GM19328 (cell line): ENCODE results near the gene HSD3B2.
"Not testable (repeated sequence)": the region's sequence is repeated elsewhere in the genome, so short reads cannot be mapped to it uniquely, and the experiment has no call there.

Experiments used
- ATAC-seq: cut with Tn5 transposase; IDR thresholded peaks from one replicate; pipeline ENCODE4 v1.9.1; 2021; ENCODE audit warnings: mild to moderate bottlenecking, moderate library complexity; ENCODE audit not compliant: unreplicated experiment

HSD3B2 gene

DNA sequence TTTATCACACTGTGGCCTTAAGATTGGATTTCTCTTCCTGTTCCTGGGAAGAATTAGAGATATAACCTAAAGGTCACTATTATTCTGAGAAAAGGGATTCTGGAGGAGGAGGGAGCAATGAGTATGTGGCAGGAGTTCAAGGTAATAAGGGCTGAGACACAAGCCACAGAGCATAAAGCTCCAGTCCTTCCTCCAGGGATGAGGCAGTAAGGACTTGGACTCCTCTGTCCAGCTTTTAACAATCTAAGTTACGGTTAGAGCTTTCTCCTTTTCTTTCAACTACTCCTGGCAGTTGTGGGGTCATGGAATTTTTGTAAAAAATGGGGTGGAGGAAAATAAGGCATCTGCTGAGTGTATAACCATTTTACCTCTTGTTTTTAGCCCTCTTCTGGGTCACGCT is at the start of gene HSD3B2:
HSD3B2 (plus strand) TSS at position 201 of the 400 bp plus-strand sequence. CDS start 270 bp downstream, outside the sequence.
- no peak for ATAC-seq

DNA sequence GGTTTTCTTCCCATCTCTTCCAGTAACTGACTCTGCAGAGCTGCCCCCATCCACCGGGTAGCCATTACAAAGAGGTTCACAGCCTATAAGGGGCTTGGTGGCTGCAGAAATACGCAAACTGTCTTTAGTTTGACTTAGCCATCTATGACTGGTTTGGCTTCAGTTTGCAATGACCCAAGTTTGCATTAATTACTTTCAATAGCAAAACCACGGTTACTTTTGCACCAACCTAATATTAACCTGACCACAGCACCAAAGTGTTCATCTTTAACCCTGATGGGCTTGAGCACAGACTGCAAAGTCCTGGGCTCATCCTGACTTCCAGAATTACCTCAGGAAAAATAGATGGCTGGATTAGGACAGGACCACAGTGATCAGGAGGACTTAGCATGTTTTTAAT is 48.5 kb upstream of the HSD3B2 start:
- ATAC-seq: no peak

DNA sequence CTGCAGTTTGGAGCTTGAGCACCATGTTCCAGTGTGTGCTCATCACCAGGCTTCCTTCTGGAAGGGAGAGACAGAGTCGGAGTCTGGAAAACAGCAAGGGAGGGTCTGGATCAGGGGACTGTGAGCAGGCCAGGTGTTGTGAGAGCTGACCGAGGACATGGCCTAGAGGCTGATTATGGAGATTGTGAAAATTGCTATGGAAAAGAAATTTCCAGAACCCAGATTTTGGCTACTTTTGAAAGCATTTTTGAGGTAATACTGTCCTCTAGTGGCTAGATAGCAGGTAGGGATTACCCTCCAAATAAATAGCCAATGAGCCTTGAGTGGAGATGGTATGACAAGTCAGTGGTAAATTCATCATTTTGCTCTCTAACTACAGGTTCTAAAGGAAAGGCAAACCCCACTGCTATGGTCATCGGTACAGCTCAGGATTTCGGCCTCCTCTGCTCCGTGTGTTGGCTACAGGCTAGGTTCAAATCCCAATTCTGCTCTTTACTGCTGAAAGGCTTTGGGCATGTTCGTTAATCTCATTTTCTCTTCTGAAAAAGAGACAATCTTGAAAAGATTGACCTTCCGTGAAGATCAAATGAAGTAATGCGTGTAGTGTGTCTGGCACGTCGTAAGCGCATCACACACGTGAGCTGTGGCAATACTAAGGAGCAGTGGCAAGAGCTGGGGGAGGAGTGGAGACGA is 47.4 kb upstream of the HSD3B2 start:
- no peak for ATAC-seq

DNA sequence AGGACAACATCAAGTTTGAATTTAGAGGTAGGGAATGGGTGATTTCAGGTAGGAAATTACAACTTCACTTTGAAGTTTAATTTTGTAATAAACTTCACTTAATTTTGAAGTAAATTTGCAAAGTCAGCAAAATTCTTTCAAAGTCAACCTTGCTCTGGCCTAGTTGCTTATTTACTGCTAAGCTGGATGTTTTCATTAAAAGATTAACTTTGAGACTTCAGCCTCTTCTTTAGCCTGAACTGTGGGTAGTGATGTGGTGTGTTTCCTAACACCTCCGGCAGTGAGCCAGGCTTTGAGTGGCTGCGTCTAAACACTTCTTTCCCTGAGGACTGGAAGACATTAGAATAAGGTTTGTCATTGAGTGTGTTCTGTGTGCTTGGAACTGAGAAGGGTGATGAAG is 46.4 kb upstream of the HSD3B2 start, which contains the start of gene HAO2:
HAO2 (plus strand) TSS at position 232 of the 400 bp plus-strand sequence. CDS start 12,301 bp downstream, outside the sequence.
- ATAC-seq: no peak

DNA sequence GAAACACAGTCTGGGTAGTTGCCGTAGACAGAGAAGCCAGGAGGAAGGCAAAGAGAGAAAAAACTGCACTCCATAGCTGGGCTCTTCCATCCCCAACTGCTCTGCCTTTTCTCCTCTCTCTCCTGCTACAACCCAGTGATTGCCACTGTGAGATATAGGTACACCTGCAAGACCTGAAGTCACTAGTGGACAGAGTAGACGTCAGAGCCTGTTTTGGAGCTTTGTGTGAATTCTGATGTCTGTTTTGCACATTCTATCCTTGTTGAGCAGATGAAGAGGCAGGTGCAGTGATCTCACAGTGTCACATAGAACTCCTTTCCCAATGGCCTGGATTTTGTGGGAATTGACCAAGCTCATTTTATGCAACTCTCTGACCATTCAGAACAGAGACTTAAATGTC is 44.2 kb upstream of the HSD3B2 start:
- no peak for ATAC-seq

DNA sequence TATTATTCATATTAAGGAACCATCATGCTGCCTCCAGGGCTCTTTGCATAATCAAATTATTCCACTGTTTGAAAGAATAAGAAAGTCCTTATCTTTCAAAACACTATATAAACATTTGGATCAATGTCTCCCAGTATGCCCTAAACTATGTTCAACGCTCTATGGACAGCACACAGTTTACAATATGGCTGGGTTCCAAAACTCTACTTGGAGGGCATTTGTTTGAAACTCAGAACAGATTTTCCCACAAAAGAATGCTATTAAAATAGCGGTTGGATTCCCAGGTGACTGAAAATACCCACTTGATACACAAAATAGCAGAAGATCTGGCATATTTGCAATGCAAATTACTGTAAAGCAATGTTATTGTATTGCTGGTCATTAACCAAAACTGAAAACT is 43.1 kb upstream of the HSD3B2 start:
- ATAC-seq: no peak

DNA sequence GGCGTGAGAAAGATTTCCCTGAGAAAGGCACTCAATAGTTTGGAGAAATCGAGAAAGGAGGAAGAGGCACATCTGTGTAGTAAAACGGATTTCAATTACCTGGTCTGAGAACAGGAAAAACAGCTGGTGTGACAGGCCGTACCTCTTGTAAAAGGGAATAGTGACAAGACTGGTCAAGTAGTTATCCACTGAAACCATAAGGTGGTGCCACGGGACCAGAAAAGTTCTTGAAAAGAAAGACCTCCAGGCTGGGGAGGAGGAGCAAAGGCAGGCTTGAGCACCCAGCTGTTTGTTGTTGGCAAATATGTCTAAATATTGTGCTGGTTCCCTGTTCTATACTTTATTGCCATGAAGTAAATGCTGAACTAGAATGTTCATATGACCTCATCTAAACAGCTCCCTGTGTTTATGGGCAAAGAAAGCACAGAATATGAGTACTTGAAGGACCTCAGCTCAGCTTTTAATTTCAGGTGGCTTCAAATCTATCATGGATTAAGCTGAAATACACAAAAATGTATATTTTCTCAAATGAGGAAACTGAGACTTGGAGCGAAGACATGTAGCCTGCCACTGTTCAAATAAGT is 42.4 kb upstream of the HSD3B2 start:
- ATAC-seq: no peak

DNA sequence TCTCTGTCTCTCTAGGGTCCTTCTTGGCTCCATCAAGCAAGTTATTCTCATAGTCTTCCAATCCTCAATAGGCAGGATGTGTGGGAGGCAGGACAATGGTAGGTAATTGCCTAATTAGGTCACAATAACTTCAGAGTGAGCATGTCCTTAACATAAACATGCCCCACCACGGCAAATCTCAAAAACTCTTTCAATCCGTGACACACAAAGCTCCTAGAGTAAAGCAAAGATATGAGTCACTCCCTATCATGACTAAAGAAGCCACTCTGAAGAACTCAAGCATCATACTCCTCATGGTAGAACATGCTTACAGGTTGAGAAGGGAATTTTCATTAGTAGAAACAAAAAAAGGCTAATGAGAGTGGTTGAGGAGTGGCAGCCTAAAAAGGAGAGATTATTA is 41.5 kb upstream of the HSD3B2 start:
- no peak for ATAC-seq

DNA sequence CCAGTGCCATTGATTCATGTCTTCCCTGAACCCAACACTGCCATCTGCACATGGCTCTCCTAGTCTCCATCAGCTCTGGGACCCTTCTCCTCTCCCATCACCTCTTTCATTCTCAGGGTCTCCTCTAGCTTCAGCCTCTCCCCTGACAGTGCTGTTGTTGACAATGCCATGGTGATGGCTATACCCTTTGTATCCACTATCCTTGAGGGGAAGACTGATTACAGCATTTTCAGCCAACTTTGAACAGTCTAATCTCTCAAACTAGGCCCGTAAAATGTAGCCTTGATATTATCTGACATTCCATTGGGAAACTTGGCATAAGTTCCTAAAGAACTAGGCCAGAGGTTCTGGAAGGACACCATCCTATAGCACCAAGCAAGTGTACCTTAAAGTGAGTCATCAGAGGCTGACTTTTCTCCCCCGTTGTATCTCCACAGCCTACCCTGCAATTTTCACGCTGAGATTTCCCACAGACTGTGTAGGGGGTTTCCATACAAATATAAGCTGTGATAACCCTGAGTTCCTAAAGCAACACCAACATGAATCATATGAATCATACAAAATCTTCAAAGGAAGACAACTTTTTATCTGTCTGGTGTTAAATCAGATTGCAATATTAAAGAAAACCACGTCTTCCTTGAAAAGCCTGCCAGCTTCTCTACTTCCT is 40.6 kb upstream of the HSD3B2 start:
- ATAC-seq: no peak

DNA sequence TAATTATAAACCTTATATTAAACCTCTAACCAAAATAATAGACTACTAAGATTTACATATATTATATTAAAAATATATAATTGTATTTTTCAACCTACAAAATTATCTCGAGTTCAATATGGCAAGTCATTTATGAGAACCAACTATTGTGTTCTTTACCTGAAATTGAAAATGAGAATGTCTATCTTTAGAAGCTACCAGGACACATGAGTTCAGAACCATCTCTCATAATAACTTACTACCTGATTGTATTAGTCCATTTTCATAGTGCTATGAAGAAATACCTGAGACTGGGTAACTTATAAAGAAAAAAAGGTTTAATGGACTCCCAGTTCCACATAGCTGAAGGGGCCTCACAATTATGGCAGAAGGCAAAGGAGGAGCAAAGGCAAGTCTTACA is 39.6 kb upstream of the HSD3B2 start:
- ATAC-seq: no peak

DNA sequence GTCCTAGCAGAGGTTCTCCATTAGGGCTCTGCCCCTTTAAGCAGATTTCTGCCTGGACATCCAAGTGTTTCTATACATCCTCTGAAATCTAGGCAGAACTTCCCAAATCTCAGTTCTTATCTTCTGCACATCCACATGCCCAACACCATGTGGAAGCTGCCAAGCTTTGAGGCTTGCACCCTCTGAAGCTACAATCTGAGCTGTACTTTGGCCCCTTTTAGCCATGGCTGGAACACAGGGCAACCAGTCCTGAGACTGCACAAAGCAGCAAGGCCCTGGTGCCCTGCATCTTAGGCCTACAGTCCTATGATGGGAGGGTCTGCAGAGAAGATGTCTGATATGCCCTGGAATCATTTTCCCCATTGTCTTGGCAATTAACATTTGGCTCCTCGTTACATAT is 38.4 kb upstream of the HSD3B2 start:
- ATAC-seq: no peak

DNA sequence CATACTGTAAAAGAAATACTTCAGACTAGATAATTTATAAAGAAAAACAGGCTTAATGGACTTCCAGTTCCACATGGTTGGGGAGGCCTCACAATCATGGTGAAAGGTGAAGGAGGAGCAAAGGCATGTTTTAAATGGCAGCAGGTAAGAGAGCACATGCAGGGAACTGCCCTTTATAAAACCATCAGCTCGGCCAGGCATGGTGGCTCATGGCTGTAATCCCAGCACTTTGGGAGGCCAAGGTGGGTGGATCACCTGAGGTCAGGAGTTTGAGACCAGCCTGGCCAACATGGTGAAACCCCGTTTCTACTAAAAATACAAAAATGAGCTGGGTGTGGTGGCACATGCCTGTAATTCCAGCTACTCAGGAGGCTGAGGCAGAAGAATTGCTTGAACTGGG is 37.4 kb upstream of the HSD3B2 start:
- not testable (repeated sequence) for ATAC-seq

DNA sequence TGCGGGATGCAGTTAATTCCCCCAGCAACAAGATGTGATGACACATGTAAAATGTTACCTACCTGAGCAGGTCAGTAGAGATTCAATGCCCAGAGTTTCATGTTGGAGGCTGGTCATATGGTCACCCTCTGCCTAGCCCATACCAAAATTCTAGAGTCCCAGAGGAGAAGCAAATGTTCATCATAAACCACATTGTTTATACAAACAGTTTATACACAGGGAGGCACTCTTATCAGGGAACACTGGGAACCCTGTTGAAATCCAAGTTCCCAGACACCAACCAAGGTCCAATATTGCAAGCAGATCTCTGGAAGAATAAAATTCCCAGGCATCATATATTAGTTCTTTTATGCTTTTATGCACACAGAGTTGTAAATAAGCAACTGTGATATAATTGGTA is 35.8 kb upstream of the HSD3B2 start:
- ATAC-seq: no peak

DNA sequence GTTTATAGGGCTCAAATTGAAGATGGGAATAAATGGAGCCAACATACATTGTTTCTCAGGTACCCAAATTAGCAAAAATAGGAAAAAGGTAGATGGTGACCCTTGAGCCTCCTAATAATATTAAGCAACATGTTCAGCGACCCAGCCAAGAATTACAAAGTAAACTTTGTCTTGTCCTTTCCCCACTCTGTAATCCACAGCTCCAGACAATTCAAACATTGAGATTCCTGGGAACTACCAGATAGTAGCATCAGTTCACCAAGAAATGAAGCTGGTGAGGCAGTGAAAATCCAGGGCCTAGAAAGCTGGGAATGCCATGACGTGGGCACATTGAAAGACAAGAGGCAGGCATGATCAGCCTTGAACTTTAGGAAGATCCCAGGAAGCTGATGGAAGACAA is 34.6 kb upstream of the HSD3B2 start:
- no peak for ATAC-seq

DNA sequence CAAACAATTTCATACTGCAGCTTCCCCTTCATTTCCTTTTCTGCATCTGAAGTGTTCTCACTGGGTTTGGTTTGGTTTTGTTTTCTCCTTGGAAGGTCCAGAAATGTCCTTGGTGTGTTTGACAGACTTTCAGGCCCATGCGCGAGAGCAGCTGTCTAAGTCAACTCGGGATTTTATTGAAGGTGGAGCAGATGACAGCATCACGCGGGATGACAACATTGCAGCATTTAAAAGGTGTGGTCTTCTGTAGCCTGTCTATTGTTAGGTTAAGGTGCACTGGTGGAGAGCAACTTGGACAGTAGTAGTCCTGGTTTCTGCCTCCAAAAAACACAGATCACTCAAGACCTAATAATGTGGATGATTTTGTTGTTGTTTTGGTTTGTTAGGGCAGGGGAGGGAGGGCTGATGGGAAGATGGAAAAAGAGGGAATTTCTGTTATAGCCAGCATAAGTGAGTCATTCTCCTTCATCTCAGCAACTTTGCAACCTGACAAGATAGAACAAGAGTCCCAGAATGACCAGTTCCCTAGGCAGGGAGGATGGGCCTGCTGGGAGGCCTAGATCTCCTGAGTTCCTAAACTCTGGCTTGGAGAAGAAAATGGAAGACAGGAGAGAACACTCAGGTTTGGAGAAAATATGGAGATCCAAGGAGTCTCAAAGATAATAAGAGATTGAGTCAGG is 33.8 kb upstream of the HSD3B2 start:
- no peak for ATAC-seq

DNA sequence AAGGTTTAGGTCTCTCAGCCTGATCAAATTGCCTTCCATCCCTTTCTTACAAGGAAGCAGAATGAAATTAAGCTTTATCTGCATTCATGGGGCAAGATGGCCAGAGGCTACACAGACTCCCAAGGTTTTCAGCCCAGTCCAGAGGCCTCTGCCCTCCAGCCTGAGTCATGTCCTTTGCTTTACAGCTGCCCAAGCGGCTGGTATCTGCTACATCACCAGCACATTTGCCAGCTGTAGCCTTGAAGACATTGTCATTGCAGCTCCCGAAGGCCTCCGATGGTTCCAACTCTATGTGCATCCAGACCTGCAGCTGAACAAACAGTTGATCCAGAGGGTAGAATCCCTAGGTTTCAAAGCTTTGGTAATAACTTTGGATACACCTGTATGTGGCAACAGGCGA is 30.4 kb upstream of the HSD3B2 start:
- ATAC-seq: no peak

DNA sequence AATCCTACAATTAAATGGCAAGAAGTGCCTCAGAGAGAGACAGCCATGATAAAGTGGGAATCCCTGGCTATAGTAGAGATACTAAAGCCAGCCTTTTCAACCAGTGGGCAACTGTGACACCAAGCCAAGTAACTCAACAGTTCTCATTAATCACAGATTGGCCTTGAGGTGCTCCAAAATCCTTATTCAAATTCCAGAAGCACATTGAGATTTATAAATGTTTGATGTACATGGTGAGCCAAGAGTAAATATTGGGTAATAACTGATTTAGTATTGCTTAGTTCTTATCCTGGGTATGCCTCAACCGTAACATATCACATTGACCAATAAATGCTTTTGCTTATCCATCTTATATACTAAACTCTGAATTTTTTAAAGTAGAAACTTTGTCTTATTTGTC is 29.3 kb upstream of the HSD3B2 start:
- no peak for ATAC-seq

DNA sequence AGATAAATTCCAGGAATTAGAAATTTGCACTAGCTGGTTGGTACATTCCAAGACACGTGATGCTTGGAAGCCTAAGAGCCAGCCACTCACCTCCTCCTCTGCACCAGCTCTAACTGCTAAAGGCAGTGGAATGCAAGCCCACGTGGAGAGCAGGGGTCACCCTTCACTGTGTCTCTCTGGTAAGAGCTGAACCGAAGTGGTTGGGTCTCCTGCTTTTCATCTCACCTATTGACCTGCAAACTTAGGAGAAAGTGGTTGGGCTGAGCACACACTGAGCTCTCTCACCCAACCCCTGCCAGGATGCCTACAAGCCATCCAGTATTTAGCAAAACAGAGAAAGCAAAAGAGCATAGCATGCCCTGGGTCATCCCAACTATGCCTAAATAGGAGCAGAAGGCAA is 27.1 kb upstream of the HSD3B2 start:
- ATAC-seq: no peak

DNA sequence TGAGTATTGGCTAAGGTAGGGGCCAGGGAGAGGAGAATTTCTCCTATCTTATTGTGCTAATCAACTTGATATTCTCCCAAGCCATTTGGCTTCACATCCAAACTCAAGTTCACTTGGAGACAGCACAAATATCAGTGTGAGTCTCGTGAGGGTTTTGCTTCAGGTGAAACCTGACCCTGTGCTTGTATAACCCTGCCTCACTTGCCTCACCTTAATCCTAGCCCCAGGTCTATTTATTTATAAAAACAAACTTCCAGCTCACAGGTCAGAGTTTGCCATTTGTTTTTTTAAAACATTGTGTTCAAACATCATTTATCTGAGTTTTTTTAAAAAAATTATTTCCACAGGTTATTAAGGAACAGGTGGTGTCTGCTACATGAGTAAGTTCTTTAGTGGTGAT is 26.5 kb upstream of the HSD3B2 start:
- no peak for ATAC-seq

DNA sequence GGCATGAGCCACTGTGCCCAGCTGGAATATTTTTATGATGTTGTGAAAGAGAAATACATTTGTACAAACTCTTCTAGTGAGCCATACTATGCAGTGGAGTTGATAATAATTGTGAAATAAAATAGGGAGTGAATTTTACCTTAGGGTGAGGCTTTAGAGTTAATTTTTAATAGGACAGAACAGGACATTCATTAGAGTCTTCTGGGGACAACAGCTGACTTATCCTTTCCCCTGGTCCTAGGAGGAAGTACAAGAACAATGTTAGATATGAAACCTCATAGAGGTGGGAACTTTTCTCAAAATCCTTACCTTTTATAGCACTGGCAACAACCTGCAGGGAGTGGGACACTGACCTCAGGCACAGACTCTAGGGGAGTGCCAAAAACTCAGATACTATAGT is 24.4 kb upstream of the HSD3B2 start:
- ATAC-seq: no peak

DNA sequence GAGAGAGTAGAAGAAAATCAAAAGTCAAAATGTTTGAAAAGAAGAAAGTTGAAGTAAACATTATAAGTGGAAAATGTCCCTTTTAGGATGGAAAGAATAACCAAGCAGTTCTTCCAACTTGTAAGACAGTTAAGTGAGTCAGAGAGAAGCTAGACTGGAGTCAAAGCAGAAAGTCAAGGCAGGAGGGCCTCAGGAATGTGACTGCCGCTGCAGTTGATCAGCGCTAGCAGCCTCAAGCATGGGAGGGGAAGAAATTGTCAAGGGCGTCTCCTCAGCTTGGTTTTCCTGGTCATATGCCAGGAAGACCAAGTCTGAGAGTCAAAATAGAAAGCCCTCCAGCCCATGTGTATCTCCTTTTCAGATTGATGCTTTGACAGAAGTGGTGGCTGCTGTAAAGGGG is 23.2 kb upstream of the HSD3B2 start:
- no peak for ATAC-seq

DNA sequence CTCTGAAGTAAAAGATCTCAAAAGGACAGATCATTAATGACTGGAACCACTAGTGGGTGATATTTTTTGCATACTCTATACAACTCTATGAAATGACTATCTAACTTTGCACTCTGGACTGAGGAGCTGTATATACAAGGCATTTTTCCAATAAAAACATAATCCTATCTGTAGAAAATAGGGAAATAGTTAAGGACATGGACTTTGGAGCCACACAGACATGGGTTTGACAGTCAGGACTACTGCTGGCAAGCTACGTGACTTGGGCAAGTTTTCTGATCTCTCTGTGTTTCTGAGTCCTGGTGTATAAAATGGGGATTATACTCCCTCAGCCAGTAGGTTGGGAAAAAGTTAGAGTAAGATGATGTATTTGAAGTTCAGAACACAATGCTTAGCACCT is 20.9 kb upstream of the HSD3B2 start:
- ATAC-seq: no peak
